Adrenal gland (tissue), 5 donors: ENCODE data around the gene TSPAN3.

Source experiments
- CTCF ChIP-seq, 6 experiments: fragments of 450-650 bp in 4 of 6; fragments of 200-600 bp in 2 of 6; sonication (generic) in 1 of 6; IDR thresholded peaks; 1 replicate in 5 of 6; 2 replicates in 1 of 6; pipeline versions ENCODE4 v1.5.1 to v1.8.0; 2016 to 2021; ENCODE audit warnings: antibody characterized with exemption in 6 of 6, mild to moderate bottlenecking in 2 of 6, moderate library complexity in 1 of 6
- POLR2A ChIP-seq, 2 donors: fragments of 450-650 bp; IDR thresholded peaks; one replicate each; pipeline ENCODE4 v1.6.1; 2017; ENCODE audit warnings: antibody characterized with exemption in 2 of 2, mild to moderate bottlenecking in 2 of 2, moderate library complexity in 1 of 2
- donor health status: DM: no; HTN: no; CAD: no.

GRCh38 chr15:77060546-77060945, 10.4 kb downstream of the TSPAN3 start:
- TF ChIP-seq CTCF (IDR thresholded peaks at IDR 0.05) (no peak), POLR2A (IDR thresholded peaks at IDR 0.05) (no peak)
